ENCODE data around the gene DUSP7.
A peak's percentile ranks its signal among the peaks of the same experiment; 100 is the strongest.

The DUSP7 gene

DNA sequence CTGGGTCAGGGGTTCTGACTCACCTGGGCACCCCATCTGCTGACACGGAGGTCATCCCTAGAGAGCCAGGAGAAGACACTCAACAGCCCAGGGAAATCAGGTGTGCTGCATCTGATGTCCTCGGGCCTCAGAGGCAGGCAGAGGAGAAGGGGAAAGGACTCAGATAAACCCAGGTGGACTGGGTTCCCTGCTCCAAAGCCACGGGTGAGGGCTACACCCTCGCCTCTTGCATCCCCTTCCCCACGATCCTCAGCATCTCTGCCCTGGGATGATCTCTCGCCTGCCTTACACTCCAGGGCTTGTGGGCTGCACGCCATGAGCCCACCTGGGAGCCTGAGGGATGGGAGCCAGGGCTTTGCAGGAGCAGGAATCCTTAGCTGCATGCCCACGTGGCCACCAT lies 8.2 kb upstream of the DUSP7 start:
- no peaks in the 10 kb centered on the region for H3K27me3 ChIP-seq (ENCODE audit: control insufficient read depth, insufficient read depth, low read length)
- no peaks in the 10 kb centered on the region for H3K9me3 ChIP-seq (ENCODE audit: control insufficient read depth, insufficient read depth, low read length)
- H3K4me1 ChIP-seq (ENCODE audit: control insufficient read depth, insufficient read depth, low read length): no peaks in the 10 kb centered on the region
- no peak overlapping the region for H3K4me3 ChIP-seq (ENCODE audit: low read depth, low read length)
- H3K36me3 ChIP-seq (ENCODE audit: control insufficient read depth, insufficient read depth, low read length): no peaks in the 10 kb centered on the region
- no peak overlapping the region for H3K9ac ChIP-seq (ENCODE audit: low read depth, low read length)
- H3K27ac ChIP-seq (ENCODE audit: low read depth, low read length): no peak overlapping the region

DNA sequence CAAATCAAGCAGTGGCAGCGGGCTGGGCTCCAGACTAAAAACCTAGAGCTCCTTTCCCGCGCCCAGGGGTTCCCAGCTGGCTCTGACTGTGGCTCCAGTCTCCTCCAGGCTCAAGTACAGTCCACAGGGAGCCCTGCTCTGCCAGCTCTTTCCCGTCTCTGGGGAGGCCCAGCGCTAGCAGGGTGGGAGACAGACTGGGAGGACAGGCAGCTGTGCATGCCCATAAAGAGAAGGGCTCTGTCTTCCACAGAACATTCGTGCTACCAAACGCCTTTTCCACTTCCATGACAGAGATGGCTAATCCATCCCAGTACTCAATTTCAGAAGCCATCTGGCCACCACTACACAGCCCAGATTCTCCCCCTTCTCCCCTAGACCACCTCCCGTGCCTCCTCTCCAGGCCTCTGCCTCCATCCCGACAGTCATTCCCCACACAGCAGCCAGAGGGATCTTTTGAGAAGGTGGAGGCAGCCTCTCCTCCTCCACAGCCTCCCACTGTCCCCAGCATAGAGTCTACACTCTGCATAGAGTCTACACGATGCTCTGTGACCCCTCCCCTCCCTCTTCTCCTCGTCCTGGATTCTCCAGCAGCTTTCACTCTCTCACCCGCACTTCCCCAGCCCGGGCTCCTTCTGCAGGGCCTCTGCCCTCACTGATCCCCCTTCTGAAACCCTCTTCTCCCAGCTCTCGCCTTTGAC lies 6.8 kb upstream of the DUSP7 start:
- Histone ChIP-seq H3K9me3 (ENCODE audit: control insufficient read depth, insufficient read depth, low read length) (no peaks in the 10 kb centered on the region), H3K27ac (ENCODE audit: low read depth, low read length) (no peak overlapping the region), H3K36me3 (ENCODE audit: control insufficient read depth, insufficient read depth, low read length) (no peaks in the 10 kb centered on the region), H3K4me3 (ENCODE audit: low read depth, low read length) (no peak overlapping the region), H3K27me3 (ENCODE audit: control insufficient read depth, insufficient read depth, low read length) (peaks cover 9% of the 10 kb centered on the region), H3K9ac (ENCODE audit: low read depth, low read length) (no peak overlapping the region), H3K4me1 (ENCODE audit: control insufficient read depth, insufficient read depth, low read length) (no peaks in the 10 kb centered on the region)

DNA sequence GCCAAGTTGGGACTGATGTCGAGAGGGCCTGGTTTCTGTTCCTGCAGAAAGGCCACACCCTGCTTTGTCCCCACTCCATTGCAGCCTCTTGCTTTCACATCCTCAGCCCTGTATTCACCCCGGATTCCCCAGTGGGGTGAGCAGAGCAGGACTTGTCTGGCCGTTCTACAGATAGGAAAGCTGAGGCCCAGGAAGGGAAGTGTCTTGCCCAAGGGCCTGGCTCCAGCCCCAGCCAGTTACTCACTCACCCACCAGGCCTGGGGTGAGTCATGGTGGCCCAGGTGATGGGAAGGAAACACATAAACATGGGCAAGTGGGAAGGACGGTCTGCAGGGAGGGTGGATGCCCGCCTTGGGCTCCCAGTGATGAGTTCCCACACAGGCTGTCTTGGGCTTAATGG lies 6.1 kb upstream of the DUSP7 start:
- Histone ChIP-seq H3K4me3 (ENCODE audit: low read depth, low read length) (no peak overlapping the region), H3K4me1 (ENCODE audit: control insufficient read depth, insufficient read depth, low read length) (peaks cover 5% of the 10 kb centered on the region), H3K36me3 (ENCODE audit: control insufficient read depth, insufficient read depth, low read length) (no peaks in the 10 kb centered on the region), H3K27ac (ENCODE audit: low read depth, low read length) (no peak overlapping the region), H3K9me3 (ENCODE audit: control insufficient read depth, insufficient read depth, low read length) (no peaks in the 10 kb centered on the region), H3K27me3 (ENCODE audit: control insufficient read depth, insufficient read depth, low read length) (peaks cover 12% of the 10 kb centered on the region), H3K9ac (ENCODE audit: low read depth, low read length) (no peak overlapping the region)

DNA sequence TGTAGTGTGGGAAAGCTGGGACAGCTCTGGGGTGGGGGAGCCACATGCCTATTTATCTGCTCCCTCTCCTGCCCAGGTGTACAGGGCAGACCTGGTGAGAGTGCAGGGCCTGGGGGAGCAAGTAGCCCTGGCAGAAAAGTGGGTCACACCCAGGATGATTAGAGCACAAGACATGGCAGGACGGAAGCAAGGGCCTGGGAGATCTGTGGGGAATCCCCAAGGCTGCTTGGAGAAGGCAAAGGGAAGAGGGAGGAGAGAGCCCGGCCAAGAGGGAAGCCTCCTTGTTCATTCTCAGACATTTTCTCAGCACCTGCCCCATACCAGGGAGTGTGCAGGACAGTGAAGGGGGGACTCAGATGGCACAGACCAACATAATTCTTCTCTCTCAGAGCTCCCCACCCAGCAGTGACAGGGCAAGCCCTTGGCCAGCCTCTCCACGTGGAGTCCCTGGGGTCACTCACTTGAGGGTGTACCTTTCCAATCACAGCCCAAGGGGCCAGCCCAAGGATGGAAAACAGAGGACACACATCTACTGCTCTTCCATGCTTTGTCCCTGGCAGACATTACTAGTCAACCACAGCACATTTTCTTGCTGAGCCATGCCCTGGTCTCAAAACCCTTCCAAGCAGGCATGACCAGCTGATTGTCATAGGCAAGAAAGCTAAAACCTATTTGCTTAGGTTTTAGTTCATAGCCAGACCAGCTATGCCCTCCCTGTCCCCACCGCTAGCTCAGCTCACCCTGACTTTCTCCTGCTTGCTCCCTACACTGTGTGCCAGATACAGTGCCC lies 4.9 kb upstream of the DUSP7 start:
- peaks cover 6% of the 10 kb centered on the region for H3K4me1 ChIP-seq (ENCODE audit: control insufficient read depth, insufficient read depth, low read length)
- no peak overlapping the region for H3K27ac ChIP-seq (ENCODE audit: low read depth, low read length)
- no peaks in the 10 kb centered on the region for H3K9me3 ChIP-seq (ENCODE audit: control insufficient read depth, insufficient read depth, low read length)
- H3K9ac ChIP-seq (ENCODE audit: low read depth, low read length): no peak overlapping the region
- H3K36me3 ChIP-seq (ENCODE audit: control insufficient read depth, insufficient read depth, low read length): no peaks in the 10 kb centered on the region
- H3K27me3 ChIP-seq (ENCODE audit: control insufficient read depth, insufficient read depth, low read length): peaks cover 12% of the 10 kb centered on the region
- H3K4me3 ChIP-seq (ENCODE audit: low read depth, low read length): no peak overlapping the region

DNA sequence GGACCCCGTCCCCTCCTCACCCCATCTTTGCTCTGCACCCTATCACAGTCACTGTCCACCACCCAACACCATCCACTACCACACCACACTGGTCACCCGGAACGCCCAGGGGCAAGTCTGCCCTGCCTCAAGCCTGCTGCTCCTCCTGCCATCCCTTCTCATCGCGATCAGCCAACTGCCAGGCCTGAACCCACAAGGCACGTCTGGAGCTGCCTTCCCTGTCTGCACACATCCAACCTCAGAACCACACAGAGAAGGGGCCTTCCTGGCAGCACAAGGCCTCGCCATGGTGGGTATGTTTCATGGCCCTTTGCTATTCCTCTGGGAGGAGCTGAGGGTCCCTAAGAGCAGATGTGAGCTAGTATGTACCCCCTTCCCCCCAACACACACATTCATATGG lies 3.4 kb upstream of the DUSP7 start:
- Histone ChIP-seq H3K9me3 (ENCODE audit: control insufficient read depth, insufficient read depth, low read length) (no peaks in the 10 kb centered on the region), H3K27me3 (ENCODE audit: control insufficient read depth, insufficient read depth, low read length) (peaks cover 18% of the 10 kb centered on the region), H3K36me3 (ENCODE audit: control insufficient read depth, insufficient read depth, low read length) (no peaks in the 10 kb centered on the region), H3K4me1 (ENCODE audit: control insufficient read depth, insufficient read depth, low read length) (peaks cover 6% of the 10 kb centered on the region), H3K27ac (ENCODE audit: low read depth, low read length) (no peak overlapping the region), H3K4me3 (ENCODE audit: low read depth, low read length) (no peak overlapping the region), H3K9ac (ENCODE audit: low read depth, low read length) (no peak overlapping the region)

DNA sequence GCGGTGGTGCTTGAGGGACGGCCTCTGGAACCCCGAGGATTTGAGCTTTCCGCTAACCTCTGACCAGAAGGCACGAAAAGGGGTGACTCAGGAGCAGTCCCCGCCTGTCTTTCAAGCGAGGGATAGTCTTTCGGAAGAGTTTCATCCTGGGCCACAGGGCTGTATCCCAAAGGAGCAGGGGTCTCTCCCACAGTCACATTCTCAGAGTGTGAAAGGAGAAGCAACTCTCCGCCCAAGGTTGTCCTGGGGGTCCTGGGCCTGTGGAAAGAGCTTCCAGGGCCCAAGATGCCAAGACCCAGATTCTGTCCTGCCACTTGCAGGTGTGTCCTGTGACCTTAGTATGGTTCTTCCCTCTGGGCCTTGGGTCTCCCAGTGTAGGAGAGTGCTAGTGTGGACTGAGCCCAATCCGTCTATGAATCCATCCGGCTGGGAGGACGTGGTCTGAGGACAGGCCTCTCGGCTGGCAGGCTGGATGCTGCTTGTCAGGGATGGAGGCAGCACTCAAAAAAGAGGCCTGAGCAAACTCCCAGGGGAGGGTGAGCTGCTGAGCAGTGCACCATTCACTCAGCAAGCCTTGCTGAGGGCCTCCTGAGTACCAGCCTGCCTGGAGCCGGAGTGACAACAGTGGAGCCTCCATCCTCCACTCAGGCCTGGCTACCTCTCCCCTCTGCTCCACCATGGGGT lies 1.6 kb upstream of the DUSP7 start:
- Histone ChIP-seq H3K4me1 (ENCODE audit: control insufficient read depth, insufficient read depth, low read length) (peaks cover 9% of the 10 kb centered on the region), H3K36me3 (ENCODE audit: control insufficient read depth, insufficient read depth, low read length) (peaks cover 11% of the 10 kb centered on the region), H3K27ac (ENCODE audit: low read depth, low read length) (peak overlapping the region; percentile 69), H3K9ac (ENCODE audit: low read depth, low read length) (no peak overlapping the region), H3K9me3 (ENCODE audit: control insufficient read depth, insufficient read depth, low read length) (no peaks in the 10 kb centered on the region), H3K27me3 (ENCODE audit: control insufficient read depth, insufficient read depth, low read length) (peaks cover 18% of the 10 kb centered on the region), H3K4me3 (ENCODE audit: low read depth, low read length) (peak overlapping the region; percentile 53)

DNA sequence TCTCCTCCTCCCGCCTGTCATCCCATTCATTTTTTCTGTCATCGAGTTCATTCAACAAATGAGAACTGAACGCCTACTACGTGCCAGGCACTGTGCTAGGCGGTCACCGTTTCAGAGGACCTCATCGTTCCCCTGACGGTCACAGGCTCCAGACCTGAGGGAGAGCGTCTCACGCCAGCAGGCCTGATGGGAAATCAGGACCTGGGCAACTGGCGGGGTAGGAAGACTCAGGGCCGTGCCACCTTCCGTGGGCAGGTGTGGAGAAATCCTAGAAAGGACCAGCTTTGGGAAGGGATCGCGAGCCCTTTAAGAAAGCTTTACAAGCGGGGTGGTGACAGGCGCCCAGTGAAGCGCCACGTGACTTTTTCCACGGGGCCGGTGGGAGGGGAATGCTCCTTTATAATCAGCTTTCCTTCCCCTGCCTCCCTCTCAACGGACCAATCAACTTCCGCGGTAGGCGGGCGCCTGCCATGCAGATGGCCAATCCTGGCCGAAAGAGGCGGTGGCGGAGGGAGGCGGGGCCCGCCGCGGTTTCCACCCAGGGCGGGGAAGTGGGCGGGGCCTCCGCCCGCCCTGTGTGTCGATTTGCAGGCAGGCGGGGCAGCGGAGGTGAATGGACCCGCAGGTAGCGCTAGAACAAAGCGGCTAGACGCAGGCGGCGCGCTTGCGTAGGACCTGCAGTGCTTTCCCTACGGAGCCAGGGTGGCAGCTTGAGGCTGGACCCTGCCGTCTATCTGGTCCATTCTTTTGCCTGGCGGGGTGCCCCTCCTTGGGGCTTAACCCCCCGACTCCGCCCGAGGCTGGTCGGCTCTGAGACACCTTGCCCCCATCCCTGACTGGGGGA lies 819 bp upstream of the DUSP7 start:
- Histone ChIP-seq H3K27ac (ENCODE audit: low read depth, low read length) (peak overlapping the region; percentile 69), H3K9me3 (ENCODE audit: control insufficient read depth, insufficient read depth, low read length) (no peaks in the 10 kb centered on the region), H3K4me3 (ENCODE audit: low read depth, low read length) (peak overlapping the region; percentile 78), H3K9ac (ENCODE audit: low read depth, low read length) (no peak overlapping the region), H3K27me3 (ENCODE audit: control insufficient read depth, insufficient read depth, low read length) (peaks cover 18% of the 10 kb centered on the region), H3K36me3 (ENCODE audit: control insufficient read depth, insufficient read depth, low read length) (peaks cover 14% of the 10 kb centered on the region), H3K4me1 (ENCODE audit: control insufficient read depth, insufficient read depth, low read length) (peaks cover 14% of the 10 kb centered on the region)

DNA sequence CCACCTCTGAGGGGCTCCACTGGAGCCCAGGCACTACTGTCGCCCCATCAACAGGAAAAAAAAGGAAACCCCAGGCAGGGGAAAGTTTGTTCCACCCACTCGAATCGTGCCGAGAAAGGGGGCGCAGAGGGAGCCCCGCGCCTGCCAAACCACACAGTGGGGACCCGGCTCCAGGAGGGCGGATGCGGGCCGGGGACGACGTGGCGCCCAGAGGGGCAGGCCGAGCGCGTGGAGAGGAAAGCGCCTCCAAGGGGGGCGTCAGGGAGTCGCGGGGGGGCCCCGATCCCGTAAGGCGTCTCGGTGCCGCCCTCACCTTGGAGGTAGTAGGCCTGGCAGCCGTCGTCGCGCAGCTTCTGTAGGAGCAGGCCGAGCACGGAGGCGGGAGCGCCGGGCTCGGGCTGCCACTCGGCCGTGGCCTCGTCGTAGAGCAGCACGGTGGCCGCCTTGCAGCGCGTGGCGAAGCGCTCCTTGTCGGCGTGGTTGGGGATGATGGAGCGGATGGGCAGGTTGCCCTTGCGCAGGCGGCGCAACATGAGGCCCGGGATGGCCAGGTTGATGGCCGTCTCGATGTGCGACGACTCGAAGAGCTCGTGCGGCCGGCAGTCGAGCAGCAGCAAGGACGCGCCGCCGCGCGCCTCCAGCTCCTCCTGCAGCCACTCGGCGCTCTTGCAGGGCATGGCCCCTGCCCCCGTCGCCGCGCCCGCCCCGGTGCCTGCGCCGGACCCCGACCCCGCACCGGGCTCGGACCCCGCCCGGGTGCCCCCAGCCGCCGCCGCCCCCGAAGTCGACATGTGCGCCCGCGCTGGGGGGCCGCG lies 627 bp downstream of the DUSP7 start:
- Histone ChIP-seq H3K4me1 (ENCODE audit: control insufficient read depth, insufficient read depth, low read length) (peaks cover 14% of the 10 kb centered on the region), H3K27me3 (ENCODE audit: control insufficient read depth, insufficient read depth, low read length) (peaks cover 18% of the 10 kb centered on the region), H3K4me3 (ENCODE audit: low read depth, low read length) (peak overlapping the region; percentile 71)

DNA sequence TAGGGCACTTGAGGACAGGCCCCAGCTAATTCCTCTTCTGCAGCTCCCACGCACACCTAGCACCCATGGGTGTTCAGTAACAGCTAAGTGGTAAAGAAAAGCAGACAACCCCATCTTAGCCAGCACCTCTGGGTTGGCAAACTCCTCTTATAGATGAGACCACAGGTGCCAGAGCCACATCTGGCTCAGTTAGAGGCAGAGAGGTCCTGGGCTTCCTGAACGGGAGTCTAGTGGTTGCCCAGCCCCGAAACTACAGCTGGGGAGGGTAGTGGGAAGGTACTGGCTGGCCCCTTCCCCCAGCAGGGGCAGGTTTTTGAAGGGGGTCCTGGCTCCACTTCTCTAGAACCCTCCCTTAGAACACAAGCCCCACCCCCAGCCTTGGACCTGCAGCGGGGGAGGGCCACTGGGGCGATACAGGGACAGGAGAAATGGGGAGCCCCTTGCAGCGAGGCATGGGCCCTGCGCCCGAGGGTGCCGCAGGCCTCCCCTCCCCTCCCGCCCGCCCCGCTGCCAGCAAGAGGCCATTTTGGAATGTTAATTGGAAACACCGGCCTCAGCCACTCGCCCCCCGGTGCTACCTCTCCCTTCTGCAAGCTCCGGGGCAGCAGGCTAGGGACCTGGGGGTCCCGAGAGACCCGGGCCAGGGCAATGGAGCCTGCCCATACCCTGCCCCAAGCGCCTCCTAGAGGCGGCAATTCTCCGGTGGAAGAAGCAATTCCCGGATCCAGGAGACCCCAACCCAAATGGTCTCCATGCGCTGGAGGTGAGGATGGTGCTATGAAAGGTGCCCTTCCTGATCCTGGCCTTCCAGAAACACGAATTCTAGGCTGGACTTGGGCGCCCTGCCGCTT lies 1.5 kb downstream of the DUSP7 start:
- H3K36me3 ChIP-seq (ENCODE audit: control insufficient read depth, insufficient read depth, low read length): peaks cover 37% of the 10 kb centered on the region
- H3K4me3 ChIP-seq (ENCODE audit: low read depth, low read length): peak overlapping the region; percentile 71
- H3K27ac ChIP-seq (ENCODE audit: low read depth, low read length): no peak overlapping the region
- H3K9me3 ChIP-seq (ENCODE audit: control insufficient read depth, insufficient read depth, low read length): no peaks in the 10 kb centered on the region
- peaks cover 14% of the 10 kb centered on the region for H3K4me1 ChIP-seq (ENCODE audit: control insufficient read depth, insufficient read depth, low read length)
- H3K9ac ChIP-seq (ENCODE audit: low read depth, low read length): peak overlapping the region; percentile 3; the same call in 1 of the 2 replicates
- peaks cover 18% of the 10 kb centered on the region for H3K27me3 ChIP-seq (ENCODE audit: control insufficient read depth, insufficient read depth, low read length)

More for the DNA sequence above, 627 bp downstream of the DUSP7 start:
- Histone ChIP-seq H3K9me3 (ENCODE audit: control insufficient read depth, insufficient read depth, low read length) (no peaks in the 10 kb centered on the region), H3K9ac (ENCODE audit: low read depth, low read length) (peak overlapping the region; percentile 26), H3K36me3 (ENCODE audit: control insufficient read depth, insufficient read depth, low read length) (peaks cover 28% of the 10 kb centered on the region), H3K27ac (ENCODE audit: low read depth, low read length) (no peak overlapping the region)
